ENCODE measurements around the gene LRRC26.
A peak's percentile ranks its signal among the peaks of the same experiment; 100 is the strongest.

LRRC26 gene

GRCh38 chr9:137205126-137206069 lies 35.5 kb upstream of the LRRC26 start, which contains the start of the genes NDOR1 and TMEM203:
Gene NDOR1 (plus strand): TSS chr9:137205700. CDS start chr9:137205778, 78 bp downstream.
Gene TMEM203 (minus strand): TSS chr9:137205648. CDS start chr9:137205414, 234 bp downstream.
- peak; percentile 60 to 95 for DNase-seq (ENCODE audit: low spot score in 2 of 2)
- H3K36me3 ChIP-seq (replicated peaks) = peaks cover 21% of the 10 kb centered on the region
- in situ Hi-C loops (cut with MboI; ENCODE audit: low sequenced_read_pairs) = no loop called here
- peaks cover 23% of the 10 kb centered on the region for H3K4me1 ChIP-seq
- H3K9me3 ChIP-seq = no peaks in the 10 kb centered on the region
- H3K4me3 ChIP-seq = peak within 1 kb of the TSS; percentile 90
- no peaks in the 10 kb centered on the region for H3K27me3 ChIP-seq (ENCODE audit: low read depth)

- Histone ChIP-seq H3K36me3 (replicated peaks) (peaks cover 19% of the 10 kb centered on the region), H3K4me3 (peak overlapping the region; percentile 90), H3K9me3 (no peaks in the 10 kb centered on the region), H3K4me1 (peaks cover 23% of the 10 kb centered on the region), H3K27me3 (ENCODE audit: low read depth) (no peaks in the 10 kb centered on the region)
- in situ Hi-C loops (cut with MboI; ENCODE audit: low sequenced_read_pairs) = no loop called here
- DNase-seq (ENCODE audit: low spot score in 2 of 2) = no peak
Measured at GRCh38 chr9:137204731-137205125, 34.9 kb upstream of the LRRC26 start.

GRCh38 chr9:137202966-137203365 lies 33.1 kb upstream of the LRRC26 start:
- peaks cover 35% of the 10 kb centered on the region for H3K4me1 ChIP-seq
- no peak for DNase-seq (ENCODE audit: low spot score in 2 of 2)
- no peaks in the 10 kb centered on the region for H3K27me3 ChIP-seq (ENCODE audit: low read depth)
- in situ Hi-C loops (cut with MboI; ENCODE audit: low sequenced_read_pairs) = no loop called here
- no peaks in the 10 kb centered on the region for H3K9me3 ChIP-seq
- no peak overlapping the region for H3K4me3 ChIP-seq
- H3K36me3 ChIP-seq (replicated peaks) = peaks cover 16% of the 10 kb centered on the region

- peaks cover 13% of the 10 kb centered on the region for H3K36me3 ChIP-seq (replicated peaks)
- peaks cover 34% of the 10 kb centered on the region for H3K4me1 ChIP-seq
Measured at GRCh38 chr9:137201205-137201868, 31.5 kb upstream of the LRRC26 start.

GRCh38 chr9:137200311-137201204 lies 30.7 kb upstream of the LRRC26 start, which contains the start of gene TPRN:
Gene TPRN (minus strand): TSS chr9:137200741. CDS start chr9:137200711, 30 bp downstream.
- DNase-seq (ENCODE audit: low spot score in 2 of 2) = peak; percentile 99 to 100
- peaks cover 32% of the 10 kb centered on the region for H3K4me1 ChIP-seq
- H3K27me3 ChIP-seq (ENCODE audit: low read depth) = no peaks in the 10 kb centered on the region
- peaks cover 13% of the 10 kb centered on the region; the same call in 1 of the 2 replicates for H3K36me3 ChIP-seq (replicated peaks)
- peak within 1 kb of the TSS; percentile 58 for H3K4me3 ChIP-seq
- in situ Hi-C loops (cut with MboI; ENCODE audit: low sequenced_read_pairs) = no loop called here
- H3K9me3 ChIP-seq = no peaks in the 10 kb centered on the region

More at GRCh38 chr9:137201205-137201868, 31.5 kb upstream of the LRRC26 start:
- Histone ChIP-seq H3K4me3 (peak overlapping the region; percentile 58), H3K9me3 (no peaks in the 10 kb centered on the region), H3K27me3 (ENCODE audit: low read depth) (no peaks in the 10 kb centered on the region)
- no peak for DNase-seq (ENCODE audit: low spot score in 2 of 2)
- in situ Hi-C loops (cut with MboI; ENCODE audit: low sequenced_read_pairs) = no loop called here

- H3K9me3 ChIP-seq = no peaks in the 10 kb centered on the region
- no peaks in the 10 kb centered on the region for H3K27me3 ChIP-seq (ENCODE audit: low read depth)
- no peak for DNase-seq (ENCODE audit: low spot score in 2 of 2)
- peaks cover 31% of the 10 kb centered on the region for H3K4me1 ChIP-seq
- H3K36me3 ChIP-seq (replicated peaks) = peaks cover 9% of the 10 kb centered on the region; the same call in 1 of the 2 replicates
- in situ Hi-C loops (cut with MboI; ENCODE audit: low sequenced_read_pairs) = no loop called here
- H3K4me3 ChIP-seq = peak overlapping the region; percentile 30
Measured at GRCh38 chr9:137199411-137200121, 29.7 kb upstream of the LRRC26 start.

DNA sequence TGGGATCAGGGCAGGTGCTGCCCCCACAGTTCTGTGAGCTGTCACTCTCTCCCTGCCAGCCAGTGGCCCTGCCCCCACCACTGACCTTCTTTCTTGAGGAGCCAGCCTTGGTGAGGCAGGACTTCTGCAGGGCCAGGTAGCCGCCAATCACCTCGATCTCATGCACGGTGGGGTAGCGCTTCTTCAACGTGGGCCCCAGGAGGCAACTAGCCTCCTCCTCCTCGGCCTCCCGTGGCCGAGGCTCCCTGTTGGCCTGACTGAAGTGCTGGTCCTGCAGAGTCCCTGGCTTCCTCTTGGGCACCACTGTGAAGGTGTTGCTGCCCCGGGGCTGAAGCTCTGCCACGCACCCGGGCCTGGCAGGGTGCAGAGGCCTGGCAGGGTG lies 29.0 kb upstream of the LRRC26 start:
- no peak for DNase-seq (ENCODE audit: low spot score in 2 of 2)
- peak overlapping the region; percentile 30 for H3K4me3 ChIP-seq

GRCh38 chr9:137198051-137198901 lies 28.4 kb upstream of the LRRC26 start:
- Histone ChIP-seq H3K27me3 (ENCODE audit: low read depth) (no peaks in the 10 kb centered on the region), H3K4me1 (peaks cover 22% of the 10 kb centered on the region), H3K4me3 (peak overlapping the region; percentile 30), H3K9me3 (no peaks in the 10 kb centered on the region), H3K36me3 (replicated peaks) (no peaks in the 10 kb centered on the region; the same call in 1 of the 2 replicates)
- DNase-seq (ENCODE audit: low spot score in 2 of 2) = no peak
- in situ Hi-C loops (cut with MboI; ENCODE audit: low sequenced_read_pairs) = no loop called here

More for the DNA sequence above, 29.0 kb upstream of the LRRC26 start:
- Histone ChIP-seq H3K27me3 (ENCODE audit: low read depth) (no peaks in the 10 kb centered on the region), H3K36me3 (replicated peaks) (peaks cover 2% of the 10 kb centered on the region; the same call in 1 of the 2 replicates), H3K4me1 (peaks cover 24% of the 10 kb centered on the region), H3K9me3 (no peaks in the 10 kb centered on the region)
- in situ Hi-C loops (cut with MboI; ENCODE audit: low sequenced_read_pairs) = no loop called here

DNA sequence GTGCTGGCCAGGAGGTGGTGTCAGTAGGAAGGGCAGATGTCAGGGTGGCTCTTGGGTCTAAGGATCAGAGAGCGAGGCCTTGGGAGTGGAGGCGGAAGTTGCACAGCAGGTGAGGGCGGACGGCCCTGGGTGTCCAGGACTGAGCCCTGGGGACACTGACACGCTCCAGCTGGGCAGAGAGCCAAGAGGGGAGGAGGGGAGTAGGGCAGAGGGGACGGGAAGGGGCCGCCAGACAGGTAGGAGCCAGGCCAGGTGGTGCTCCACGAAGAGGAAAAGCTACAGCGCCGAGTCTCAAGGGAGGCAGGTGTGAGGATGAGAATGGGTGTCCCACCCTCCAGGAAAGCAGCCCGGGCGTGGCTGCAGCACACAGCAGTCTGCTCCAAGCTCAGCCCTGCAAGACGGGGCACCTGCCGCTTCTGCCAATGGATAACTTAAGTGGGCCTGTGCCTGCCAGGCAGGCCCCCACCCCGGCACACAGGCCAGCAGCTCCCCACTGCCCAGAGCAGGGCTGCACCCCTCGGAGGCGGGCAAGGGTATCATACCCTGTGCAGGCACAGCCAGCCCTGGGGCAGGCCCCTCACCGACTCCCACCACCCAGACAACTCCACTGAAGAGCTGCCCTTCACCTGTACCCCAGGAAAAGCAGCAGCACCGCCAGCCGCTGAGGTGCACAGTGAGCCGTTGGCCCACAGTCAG lies 25.8 kb upstream of the LRRC26 start:
- Histone ChIP-seq H3K27me3 (ENCODE audit: low read depth) (no peaks in the 10 kb centered on the region), H3K36me3 (replicated peaks) (peaks cover 3% of the 10 kb centered on the region), H3K4me3 (no peak overlapping the region), H3K4me1 (peaks cover 14% of the 10 kb centered on the region), H3K9me3 (no peaks in the 10 kb centered on the region)
- no peak for DNase-seq (ENCODE audit: low spot score in 2 of 2)
- in situ Hi-C loops (cut with MboI; ENCODE audit: low sequenced_read_pairs) = no loop called here

DNA sequence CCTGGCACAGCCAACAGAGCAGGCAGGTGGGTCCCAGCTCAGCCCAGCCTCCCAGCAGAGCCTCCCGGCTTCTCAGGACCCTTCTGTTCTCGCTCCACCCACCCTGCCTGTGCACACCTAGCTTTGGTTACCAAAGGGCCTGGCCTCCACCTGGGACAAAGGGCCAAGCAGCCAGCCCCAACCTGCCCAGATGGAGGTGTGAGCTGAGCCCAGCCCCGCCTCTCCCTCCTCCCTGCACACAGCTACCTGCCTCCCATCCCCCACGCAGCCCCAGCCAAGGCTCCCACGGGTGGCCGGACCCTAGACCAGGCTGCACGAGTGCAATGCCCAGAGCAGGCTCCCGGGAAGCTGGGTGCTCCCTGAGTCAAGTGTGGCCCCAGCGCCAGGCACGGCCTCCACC lies 25.1 kb upstream of the LRRC26 start:
- H3K4me1 ChIP-seq = peaks cover 16% of the 10 kb centered on the region
- H3K27me3 ChIP-seq (ENCODE audit: low read depth) = no peaks in the 10 kb centered on the region
- peaks cover 11% of the 10 kb centered on the region for H3K36me3 ChIP-seq (replicated peaks)
- no peak overlapping the region for H3K4me3 ChIP-seq
- H3K9me3 ChIP-seq = no peaks in the 10 kb centered on the region
- in situ Hi-C loops (cut with MboI; ENCODE audit: low sequenced_read_pairs) = no loop called here
- no peak for DNase-seq (ENCODE audit: low spot score in 2 of 2)

- no peaks in the 10 kb centered on the region for H3K27me3 ChIP-seq (ENCODE audit: low read depth)
- no peaks in the 10 kb centered on the region for H3K9me3 ChIP-seq
- in situ Hi-C loops (cut with MboI; ENCODE audit: low sequenced_read_pairs) = no loop called here
- DNase-seq (ENCODE audit: low spot score in 2 of 2) = no peak
- no peak overlapping the region for H3K4me3 ChIP-seq
- H3K4me1 ChIP-seq = peaks cover 21% of the 10 kb centered on the region
- peaks cover 15% of the 10 kb centered on the region for H3K36me3 ChIP-seq (replicated peaks)
Measured at GRCh38 chr9:137194388-137194787, 24.5 kb upstream of the LRRC26 start.

Data from HAP-1 (cell line).